CD14-positive monocyte (primary cell): ENCODE measurements around the gene PPEF1. TPM values are rescaled to one million over a fixed set of nuclear protein-coding genes. Genes with fewer than 3 reads are reported as not detected.

Experiments used
- DNase-seq, 3 donors: peaks; one replicate each; pipeline ENCODE4 v3.0.0-alpha.2; 2011 to 2022
- H2AFZ ChIP-seq: 2 replicates; pipeline ENCODE4 v1.6.0; 2012; ENCODE audit warnings: mild to moderate bottlenecking, low read depth, low read length, inconsistent platforms; ENCODE audit not compliant: insufficient read depth, poor library complexity, severe bottlenecking
- H3K27ac ChIP-seq, 2 donors: 1 replicate in 1 of 2; 2 replicates in 1 of 2; pipeline ENCODE4 v1.5.1; 2012 to 2013; ENCODE audit warnings: low read length in 2 of 2, control low read depth in 1 of 2, inconsistent platforms in 1 of 2, low read depth in 1 of 2, mild to moderate bottlenecking in 1 of 2
- H3K27me3 ChIP-seq, 2 donors: one replicate each; pipeline versions ENCODE4 v1.6.0 to v1.6.1; 2011 to 2013; ENCODE audit warnings: low read length in 2 of 2; ENCODE audit not compliant: control insufficient read depth in 2 of 2, insufficient read depth in 2 of 2
- H3K36me3 ChIP-seq, 2 donors: replicated peaks in 1 of 2; 1 replicate in 1 of 2; 2 replicates in 1 of 2; pipeline versions ENCODE4 v1.5.1 to v1.6.1; 2012 to 2013; ENCODE audit warnings: low read length in 2 of 2, control low read depth in 1 of 2, inconsistent platforms in 1 of 2, mild to moderate bottlenecking in 1 of 2; ENCODE audit not compliant: insufficient read depth in 2 of 2, control insufficient read depth in 1 of 2
- H3K4me1 ChIP-seq, 2 donors: 1 replicate in 1 of 2; 2 replicates in 1 of 2; pipeline versions ENCODE4 v1.5.1 to v1.6.1; 2012 to 2013; ENCODE audit warnings: low read length in 2 of 2, control low read depth in 1 of 2, inconsistent platforms in 1 of 2, mild to moderate bottlenecking in 1 of 2, moderate library complexity in 1 of 2; ENCODE audit not compliant: insufficient read depth in 2 of 2, control insufficient read depth in 1 of 2
- H3K4me2 ChIP-seq: replicated peaks from 2 replicates; pipeline ENCODE3; 2012; ENCODE audit warnings: low read length, moderate library complexity, mild to moderate bottlenecking; ENCODE audit not compliant: poor library complexity, severe bottlenecking; ENCODE audit errors: extremely low read depth
- H3K4me3 ChIP-seq, 3 experiments: fragments of 200-600 bp in 1 of 3; sonication (generic) in 1 of 3; replicated peaks in 1 of 3; 1 replicate in 2 of 3; 2 replicates in 1 of 3; pipeline ENCODE4 v1.5.1; 2011 to 2013; ENCODE audit warnings: low read length in 3 of 3, mild to moderate bottlenecking in 3 of 3, control low read depth in 2 of 3, low read depth in 2 of 3, inconsistent platforms in 1 of 3, moderate library complexity in 1 of 3
- H3K79me2 ChIP-seq: 2 replicates; pipeline ENCODE4 v1.6.0; 2012; ENCODE audit warnings: mild to moderate bottlenecking, control low read depth, inconsistent platforms, low read length, moderate library complexity; ENCODE audit not compliant: insufficient read depth
- H3K9ac ChIP-seq: 2 replicates; pipeline ENCODE4 v1.6.0; 2017; ENCODE audit warnings: low read length, mild to moderate bottlenecking; ENCODE audit not compliant: insufficient read depth, poor library complexity, severe bottlenecking
- H3K9me3 ChIP-seq, 2 donors: replicated peaks in 1 of 2; 1 replicate in 1 of 2; 2 replicates in 1 of 2; pipeline versions ENCODE4 v1.5.1 to v1.6.1; 2012 to 2013; ENCODE audit warnings: low read length in 2 of 2, control low read depth in 1 of 2; ENCODE audit not compliant: control insufficient read depth in 1 of 2, insufficient read depth in 1 of 2
- H4K20me1 ChIP-seq: 2 replicates; pipeline ENCODE4 v1.6.0; 2012; ENCODE audit warnings: mild to moderate bottlenecking, low read length, control low read depth, moderate library complexity; ENCODE audit not compliant: insufficient read depth
- H3K27ac Mint-ChIP-seq, 7 donors: one replicate each; pipeline ENCODE4 v1.8.0; 2020; ENCODE audit warnings: mild to moderate bottlenecking in 7 of 7, mixed read lengths in 7 of 7, moderate library complexity in 6 of 7, inconsistent platforms in 2 of 7
- H3K27me3 Mint-ChIP-seq, 3 donors: one replicate each; pipeline ENCODE4 v1.8.0; 2021 to 2022; ENCODE audit warnings: low read depth in 3 of 3, mild to moderate bottlenecking in 3 of 3, mixed read lengths in 3 of 3, moderate library complexity in 3 of 3, inconsistent platforms in 1 of 3
- H3K36me3 Mint-ChIP-seq, 2 donors: one replicate each; pipeline ENCODE4 v1.8.0; 2020; ENCODE audit warnings: mixed read lengths in 2 of 2, inconsistent platforms in 1 of 2, mild to moderate bottlenecking in 1 of 2
- H3K4me1 Mint-ChIP-seq: one replicate; pipeline ENCODE4 v1.8.0; 2020; ENCODE audit warnings: mild to moderate bottlenecking, mixed read lengths
- H3K4me3 Mint-ChIP-seq, 2 donors: one replicate each; pipeline ENCODE4 v1.8.0; 2020; ENCODE audit warnings: mild to moderate bottlenecking in 2 of 2, mixed read lengths in 2 of 2, moderate library complexity in 1 of 2
- H3K9me3 Mint-ChIP-seq, 7 donors: one replicate each; pipeline ENCODE4 v1.8.0; 2020 to 2022; ENCODE audit warnings: mixed read lengths in 7 of 7, mild to moderate bottlenecking in 6 of 7, moderate library complexity in 6 of 7, inconsistent platforms in 2 of 7
- WGBS: methylation state at CpG from one replicate; pipeline ENCODE4 v1.1.5; 2013; ENCODE audit warnings: missing lambda C conversion rate; ENCODE audit not compliant: insufficient coverage; 5-methylcytosine and 5-hydroxymethylcytosine counted together
- intact Hi-C, 2 donors: fragments of 100-400 bp; cut with micrococcal nuclease; formaldehyde crosslinking; loops; one replicate each; pipeline versions ENCODE4 v1.15.0 to v1.15.1; 2023
- polyA plus RNA-seq, 3 donors: library from polyadenylated mRNA; depleted of rRNA in 1 of 3; unstranded in 2 of 3; stranded (reverse) in 1 of 3; fragments of 300-500 nt in 2 of 3; fragments of >200 nt in 1 of 3; fragmentation: Illumina TruSeq in 2 of 3; gene quantifications; 1 replicate in 2 of 3; 2 replicates in 1 of 3; pipeline ENCODE4 v1.2.3, GENCODE V29; 2012 to 2021
- TF ChIP-seq, protein P1 (sequence below): fragments of 200-600 bp; IDR thresholded peaks from one replicate; pipeline ENCODE4 v1.8.0; 2022; ENCODE audit warnings: antibody characterized with exemption, mild to moderate bottlenecking

The PPEF1 gene
- polyA plus RNA-seq, 3 donors = 0.26 to 0.32 TPM; not detected in 1

DNA sequence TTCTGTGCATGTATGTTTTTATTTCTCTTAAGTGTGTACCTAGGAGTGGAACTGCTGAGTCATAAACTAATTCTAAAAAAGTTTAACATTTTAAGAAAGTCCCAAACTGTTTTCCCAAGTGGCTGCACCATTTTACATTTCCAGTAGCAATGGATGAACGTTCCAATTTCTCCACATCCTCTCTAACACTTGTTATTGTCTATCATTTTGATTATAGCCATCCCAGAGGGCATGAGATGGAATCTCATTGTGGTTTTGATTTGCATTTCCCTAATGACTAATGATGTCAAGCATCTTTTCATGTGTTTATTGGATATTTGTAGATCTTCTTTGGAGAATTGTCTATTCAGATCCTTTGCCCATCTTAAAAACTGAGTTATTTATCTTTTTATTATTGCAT is 82.5 kb downstream of the PPEF1 start:
- Mint-ChIP-seq H3K36me3 (no peaks in the 10 kb centered on the region), H3K9me3 (peaks cover 0 to 5% (median 0%) of the 10 kb centered on the region in 7 donors), H3K4me1 (no peaks in the 10 kb centered on the region), H3K27me3 (peaks cover 0 to 7% (median 0%) of the 10 kb centered on the region in 3 donors), H3K27ac (no peak overlapping the region), H3K4me3 (no peak overlapping the region)
- intact Hi-C loops = no loop called here
- H4K20me1 ChIP-seq = no peaks in the 10 kb centered on the region
- no peak overlapping the region for H3K4me3 ChIP-seq
- H3K4me2 ChIP-seq = no peak overlapping the region
- no peak overlapping the region for H2AFZ ChIP-seq
- H3K9ac ChIP-seq = no peak overlapping the region
- no peaks in the 10 kb centered on the region for H3K36me3 ChIP-seq
- TF ChIP-seq, protein P1, sequence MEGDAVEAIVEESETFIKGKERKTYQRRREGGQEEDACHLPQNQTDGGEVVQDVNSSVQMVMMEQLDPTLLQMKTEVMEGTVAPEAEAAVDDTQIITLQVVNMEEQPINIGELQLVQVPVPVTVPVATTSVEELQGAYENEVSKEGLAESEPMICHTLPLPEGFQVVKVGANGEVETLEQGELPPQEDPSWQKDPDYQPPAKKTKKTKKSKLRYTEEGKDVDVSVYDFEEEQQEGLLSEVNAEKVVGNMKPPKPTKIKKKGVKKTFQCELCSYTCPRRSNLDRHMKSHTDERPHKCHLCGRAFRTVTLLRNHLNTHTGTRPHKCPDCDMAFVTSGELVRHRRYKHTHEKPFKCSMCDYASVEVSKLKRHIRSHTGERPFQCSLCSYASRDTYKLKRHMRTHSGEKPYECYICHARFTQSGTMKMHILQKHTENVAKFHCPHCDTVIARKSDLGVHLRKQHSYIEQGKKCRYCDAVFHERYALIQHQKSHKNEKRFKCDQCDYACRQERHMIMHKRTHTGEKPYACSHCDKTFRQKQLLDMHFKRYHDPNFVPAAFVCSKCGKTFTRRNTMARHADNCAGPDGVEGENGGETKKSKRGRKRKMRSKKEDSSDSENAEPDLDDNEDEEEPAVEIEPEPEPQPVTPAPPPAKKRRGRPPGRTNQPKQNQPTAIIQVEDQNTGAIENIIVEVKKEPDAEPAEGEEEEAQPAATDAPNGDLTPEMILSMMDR = no peak
- no peaks in the 10 kb centered on the region for H3K27me3 ChIP-seq
- H3K27ac ChIP-seq = no peak overlapping the region
- H3K4me1 ChIP-seq = no peaks in the 10 kb centered on the region
- H3K9me3 ChIP-seq = no peaks in the 10 kb centered on the region
- no CpG with 5 or more reads among the region's 1 CpG for WGBS
- DNase-seq = no peak
- no peaks in the 10 kb centered on the region for H3K79me2 ChIP-seq

DNA sequence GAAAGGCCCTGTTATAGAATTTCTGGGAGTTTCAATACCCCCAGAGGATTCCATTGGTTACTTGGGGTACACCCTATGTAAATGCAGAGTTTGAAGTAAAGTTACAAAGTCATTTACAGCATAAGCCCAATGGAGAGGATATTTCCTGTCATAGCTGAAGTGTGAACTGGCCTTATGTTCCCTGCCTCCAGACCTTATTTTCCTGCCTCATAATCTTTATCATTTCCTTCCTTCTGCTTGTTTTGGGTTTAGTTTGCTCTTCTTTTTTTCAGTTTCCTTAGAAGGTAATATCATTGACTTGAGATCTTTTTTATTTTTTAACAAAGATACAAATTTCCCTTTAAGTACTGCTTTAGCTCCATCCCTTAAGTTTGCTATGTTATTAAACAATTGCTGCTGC is 85.4 kb downstream of the PPEF1 start:
- TF ChIP-seq, protein P1 = no peak
- Histone ChIP-seq H3K4me2 (no peak overlapping the region), H4K20me1 (no peaks in the 10 kb centered on the region), H3K79me2 (no peaks in the 10 kb centered on the region), H3K36me3 (no peaks in the 10 kb centered on the region), H3K9me3 (no peaks in the 10 kb centered on the region), H3K4me1 (no peaks in the 10 kb centered on the region), H3K27ac (no peak overlapping the region), H2AFZ (no peak overlapping the region), H3K27me3 (no peaks in the 10 kb centered on the region), H3K9ac (no peak overlapping the region), H3K4me3 (no peak overlapping the region)
- DNase-seq = no peak
- H3K4me1 Mint-ChIP-seq = peaks cover 4% of the 10 kb centered on the region
- H3K9me3 Mint-ChIP-seq = peaks cover 0 to 3% (median 0%) of the 10 kb centered on the region in 7 donors
- intact Hi-C loops = no loop called here
- no peak overlapping the region for H3K27ac Mint-ChIP-seq
- H3K36me3 Mint-ChIP-seq = no peaks in the 10 kb centered on the region
- H3K27me3 Mint-ChIP-seq = peaks cover 0 to 4% (median 0%) of the 10 kb centered on the region in 3 donors
- no peak overlapping the region for H3K4me3 Mint-ChIP-seq
